Sigmoid colon (tissue), 4 donors: Measurements from ENCODE around the gene DIP2B.

ENCODE experiments used
- CTCF ChIP-seq, 4 experiments: fragments of 450-650 bp in 3 of 4; fragments of 200-600 bp in 1 of 4; IDR thresholded peaks; one replicate each; pipeline ENCODE4 v1.5.1; 2016 to 2019; ENCODE audit warnings: antibody characterized with exemption in 4 of 4, mild to moderate bottlenecking in 3 of 4, moderate library complexity in 2 of 4
- EP300 ChIP-seq, 4 donors: sonication (generic); formaldehyde crosslinking; IDR thresholded peaks; one replicate each; pipeline ENCODE4 v1.6.1; 2017; ENCODE audit warnings: antibody characterized with exemption in 4 of 4
- POLR2A ChIP-seq, 2 donors: fragments of 450-650 bp; IDR thresholded peaks; one replicate each; pipeline ENCODE4 v1.6.1; 2016; ENCODE audit warnings: antibody characterized with exemption in 2 of 2, mild to moderate bottlenecking in 2 of 2, moderate library complexity in 2 of 2
- POLR2AphosphoS5 ChIP-seq, 4 donors: sonication (generic); formaldehyde crosslinking; IDR thresholded peaks; one replicate each; pipeline ENCODE4 v1.6.1; 2017; ENCODE audit warnings: antibody characterized with exemption in 4 of 4

- no peak for TF ChIP-seq EP300 (IDR thresholded peaks at IDR 0.05)
- TF ChIP-seq CTCF (IDR thresholded peaks at IDR 0.05): no peak
- TF ChIP-seq POLR2A (IDR thresholded peaks at IDR 0.05): no peak
- TF ChIP-seq POLR2AphosphoS5 (IDR thresholded peaks at IDR 0.05): no peak
Measured at GRCh38 chr12:50551866-50552265, 47.1 kb downstream of the DIP2B start.
